Measurements from ENCODE around the gene RAB15. TPM values are rescaled to one million over a fixed set of nuclear protein-coding genes. Genes with fewer than 3 reads are reported as not detected.

RAB15 gene
- total RNA-seq, 1 donor from 2014 or later: 36.3 TPM

GRCh38 chr14:64990296-64990695 lies 18.2 kb upstream of the RAB15 start:
- no peaks in the 10 kb centered on the region for H4K20me1 ChIP-seq (ENCODE audit: insufficient read depth, low read length)
- no peak overlapping the region for H3K4me2 ChIP-seq (ENCODE audit: low read length)
- H3K36me3 ChIP-seq (ENCODE audit: insufficient read depth, low read length): no peaks in the 10 kb centered on the region
- no peaks in the 10 kb centered on the region for H3K36me3 Mint-ChIP-seq (ENCODE audit: low read depth, unreplicated experiment)
- H3K27ac Mint-ChIP-seq (ENCODE audit: unreplicated experiment): no peak overlapping the region
- no peak overlapping the region for H3K9ac ChIP-seq (ENCODE audit: low read length)
- H3K4me3 ChIP-seq (ENCODE audit: insufficient read depth, low read depth, low read length): no peak overlapping the region
- H3K4me1 Mint-ChIP-seq (ENCODE audit: low read depth, unreplicated experiment): peaks cover 4% of the 10 kb centered on the region
- H3K27me3 ChIP-seq (ENCODE audit: insufficient read depth, low read length): no peaks in the 10 kb centered on the region
- peaks cover 4% of the 10 kb centered on the region for H3K4me1 ChIP-seq (ENCODE audit: insufficient read depth, low read length)
- peaks cover 57% of the 10 kb centered on the region for H3K79me2 ChIP-seq (ENCODE audit: insufficient read depth, low read length)
- no peak overlapping the region for H3K4me3 Mint-ChIP-seq (ENCODE audit: unreplicated experiment)
- no peaks in the 10 kb centered on the region for H3K9me3 Mint-ChIP-seq (ENCODE audit: unreplicated experiment)
- H3K27ac ChIP-seq (ENCODE audit: low read depth, low read length): no peak overlapping the region
- TF ChIP-seq EZH2 (IDR thresholded peaks at IDR 0.05; ENCODE audit: insufficient read depth, low read length) (no peak), CTCF (IDR thresholded peaks at IDR 0.05; ENCODE audit: insufficient read depth, low read depth, low read length) (no peak)
- DNase-seq (ENCODE audit: low read depth) (no peak), FAIRE-seq (no peak)
- no peaks in the 10 kb centered on the region for H3K9me3 ChIP-seq (ENCODE audit: insufficient read depth, low read depth, low read length)
- H2AFZ ChIP-seq (ENCODE audit: low read depth, low read length): no peak overlapping the region
- H3K27me3 Mint-ChIP-seq (ENCODE audit: low read depth, unreplicated experiment): peaks cover 4% of the 10 kb centered on the region

GRCh38 chr14:64987438-64987767 lies 15.3 kb upstream of the RAB15 start:
- H3K9ac ChIP-seq (ENCODE audit: low read length): peak overlapping the region; percentile 90
- peaks cover 4% of the 10 kb centered on the region for H3K27me3 Mint-ChIP-seq (ENCODE audit: low read depth, unreplicated experiment)
- no peaks in the 10 kb centered on the region for H3K36me3 ChIP-seq (ENCODE audit: insufficient read depth, low read length)
- peaks cover 8% of the 10 kb centered on the region for H3K4me1 ChIP-seq (ENCODE audit: insufficient read depth, low read length)
- peak overlapping the region; percentile 99 for H3K27ac Mint-ChIP-seq (ENCODE audit: unreplicated experiment)
- peak overlapping the region; percentile 91 for H3K4me3 ChIP-seq (ENCODE audit: insufficient read depth, low read depth, low read length)
- peaks cover 4% of the 10 kb centered on the region for H3K4me1 Mint-ChIP-seq (ENCODE audit: low read depth, unreplicated experiment)
- H3K27ac ChIP-seq (ENCODE audit: low read depth, low read length): peak overlapping the region; percentile 84
- no peaks in the 10 kb centered on the region for H4K20me1 ChIP-seq (ENCODE audit: insufficient read depth, low read length)
- H3K4me2 ChIP-seq (ENCODE audit: low read length): peak overlapping the region; percentile 89
- H3K79me2 ChIP-seq (ENCODE audit: insufficient read depth, low read length): peaks cover 46% of the 10 kb centered on the region
- no peak for FAIRE-seq
- peaks cover 3% of the 10 kb centered on the region for H3K27me3 ChIP-seq (ENCODE audit: insufficient read depth, low read length)
- DNase-seq (ENCODE audit: low read depth): no peak
- H3K9me3 Mint-ChIP-seq (ENCODE audit: unreplicated experiment): no peaks in the 10 kb centered on the region
- H2AFZ ChIP-seq (ENCODE audit: low read depth, low read length): peak overlapping the region; percentile 96
- no peaks in the 10 kb centered on the region for H3K9me3 ChIP-seq (ENCODE audit: insufficient read depth, low read depth, low read length)
- H3K36me3 Mint-ChIP-seq (ENCODE audit: low read depth, unreplicated experiment): no peaks in the 10 kb centered on the region
- TF ChIP-seq EZH2 (IDR thresholded peaks at IDR 0.05; ENCODE audit: insufficient read depth, low read length) (no peak), CTCF (IDR thresholded peaks at IDR 0.05; ENCODE audit: insufficient read depth, low read depth, low read length) (no peak)
- peak overlapping the region; percentile 98 for H3K4me3 Mint-ChIP-seq (ENCODE audit: unreplicated experiment)

- H3K9me3 ChIP-seq (ENCODE audit: insufficient read depth, low read depth, low read length): no peaks in the 10 kb centered on the region
- H3K4me3 ChIP-seq (ENCODE audit: insufficient read depth, low read depth, low read length): peak within 1 kb of the TSS; percentile 91
- H3K9ac ChIP-seq (ENCODE audit: low read length): peak within 1 kb of the TSS; percentile 90
- Mint-ChIP-seq H3K27ac (ENCODE audit: unreplicated experiment) (peak within 1 kb of the TSS; percentile 99), H3K4me1 (ENCODE audit: low read depth, unreplicated experiment) (peaks cover 4% of the 10 kb centered on the region), H3K27me3 (ENCODE audit: low read depth, unreplicated experiment) (peaks cover 4% of the 10 kb centered on the region), H3K36me3 (ENCODE audit: low read depth, unreplicated experiment) (no peaks in the 10 kb centered on the region), H3K4me3 (ENCODE audit: unreplicated experiment) (peak within 1 kb of the TSS; percentile 98), H3K9me3 (ENCODE audit: unreplicated experiment) (no peaks in the 10 kb centered on the region)
- H3K36me3 ChIP-seq (ENCODE audit: insufficient read depth, low read length): no peaks in the 10 kb centered on the region
- peak; percentile 29 for FAIRE-seq
- H3K79me2 ChIP-seq (ENCODE audit: insufficient read depth, low read length): peaks cover 42% of the 10 kb centered on the region
- H3K4me2 ChIP-seq (ENCODE audit: low read length): peak within 1 kb of the TSS; percentile 89
- peak within 1 kb of the TSS; percentile 84 for H3K27ac ChIP-seq (ENCODE audit: low read depth, low read length)
- H2AFZ ChIP-seq (ENCODE audit: low read depth, low read length): peak within 1 kb of the TSS; percentile 96
- H4K20me1 ChIP-seq (ENCODE audit: insufficient read depth, low read length): no peaks in the 10 kb centered on the region
- peak; percentile 73 for TF ChIP-seq CTCF (IDR thresholded peaks at IDR 0.05; ENCODE audit: insufficient read depth, low read depth, low read length)
- TF ChIP-seq EZH2 (IDR thresholded peaks at IDR 0.05; ENCODE audit: insufficient read depth, low read length): no peak
- H3K4me1 ChIP-seq (ENCODE audit: insufficient read depth, low read length): peaks cover 8% of the 10 kb centered on the region
- peak; percentile 94 for DNase-seq (ENCODE audit: low read depth)
- peaks cover 3% of the 10 kb centered on the region for H3K27me3 ChIP-seq (ENCODE audit: insufficient read depth, low read length)
These were observed 14.7 kb upstream of the RAB15 start, which contains the start of gene FNTB for GRCh38 chr14:64986648-64987437. FNTB (plus strand) TSS chr14:64986895; CDS start chr14:64986954, 59 bp downstream.

All from astrocyte (in vitro differentiated cells and primary cell).